Measurements from ENCODE around the gene PTPRN2.

Gene PTPRN2

GRCh38 chr7:158576050-158576762 lies 11.4 kb downstream of the PTPRN2 start:
- peak; percentile 68 for DNase-seq

- DNase-seq, result no peak
Observed at GRCh38 chr7:158574308-158575036, 13.2 kb downstream of the PTPRN2 start.

GRCh38 chr7:158573310-158573709 lies 14.3 kb downstream of the PTPRN2 start:
- no peak for DNase-seq

- no peak for DNase-seq
Observed at GRCh38 chr7:158572000-158572828, 15.4 kb downstream of the PTPRN2 start.

- DNase-seq, result no peak
Observed at GRCh38 chr7:158570449-158571170, 17.0 kb downstream of the PTPRN2 start.

- DNase-seq, result no peak
Observed at GRCh38 chr7:158569858-158570323, 17.7 kb downstream of the PTPRN2 start.

GRCh38 chr7:158568974-158569857 lies 18.4 kb downstream of the PTPRN2 start:
- DNase-seq, result no peak

- no peak for DNase-seq
Observed at GRCh38 chr7:158567153-158567603, 20.4 kb downstream of the PTPRN2 start.

GRCh38 chr7:158564663-158565035 lies 23.0 kb downstream of the PTPRN2 start:
- DNase-seq, result no peak

- no peak for DNase-seq
Observed at GRCh38 chr7:158563911-158564662, 23.5 kb downstream of the PTPRN2 start.

- no peak for DNase-seq
Observed at GRCh38 chr7:158563051-158563450, 24.6 kb downstream of the PTPRN2 start.

GRCh38 chr7:158562517-158562916 lies 25.1 kb downstream of the PTPRN2 start:
- no peak for DNase-seq

- no peak for DNase-seq
Observed at GRCh38 chr7:158561659-158562058, 26.0 kb downstream of the PTPRN2 start.

- DNase-seq, result no peak
Observed at GRCh38 chr7:158560386-158560785, 27.2 kb downstream of the PTPRN2 start.

GRCh38 chr7:158559356-158559755 lies 28.3 kb downstream of the PTPRN2 start:
- DNase-seq, result no peak

GRCh38 chr7:158558816-158559215 lies 28.8 kb downstream of the PTPRN2 start:
- DNase-seq, result no peak

- DNase-seq, result no peak
Observed at GRCh38 chr7:158557441-158557755, 30.2 kb downstream of the PTPRN2 start.

- DNase-seq, result no peak
Observed at GRCh38 chr7:158556721-158557440, 30.7 kb downstream of the PTPRN2 start.

GRCh38 chr7:158555034-158555520 lies 32.5 kb downstream of the PTPRN2 start:
- no peak for DNase-seq

GRCh38 chr7:158550886-158551452 lies 36.7 kb downstream of the PTPRN2 start:
- DNase-seq, result no peak

Measured in SIG-M5 (cell line).